Hepatocyte (in vitro differentiated cells): ENCODE data around the gene CTTN. TPM values are rescaled to one million over a fixed set of nuclear protein-coding genes. Genes with fewer than 3 reads are reported as not detected.
A peak's percentile ranks its signal among the peaks of the same experiment; 100 is the strongest.

Source experiments
- DNase-seq: peaks from one replicate; pipeline ENCODE4 v3.0.0-alpha.2; 2016; ENCODE audit warnings: low spot score
- H2AFZ ChIP-seq: fragments of 200-600 bp; sonication (generic); 2 replicates; pipeline ENCODE4 v1.6.0; 2016; ENCODE audit warnings: antibody characterized with exemption, mild to moderate bottlenecking
- H3K27ac ChIP-seq: fragments of 200-600 bp; sonication (generic); 2 replicates; pipeline ENCODE4 v1.5.1; 2016; ENCODE audit warnings: mild to moderate bottlenecking
- H3K27me3 ChIP-seq: fragments of 200-600 bp; sonication (generic); 2 replicates; pipeline ENCODE4 v1.6.1; 2016
- H3K36me3 ChIP-seq: fragments of 200-600 bp; sonication (generic); replicated peaks from 2 replicates; pipeline ENCODE4 v1.5.1; 2016; ENCODE audit warnings: low read depth; ENCODE audit not compliant: insufficient read depth
- H3K4me1 ChIP-seq: fragments of 200-600 bp; sonication (generic); 2 replicates; pipeline ENCODE4 v1.5.1; 2016; ENCODE audit warnings: mild to moderate bottlenecking, moderate library complexity; ENCODE audit not compliant: insufficient read depth
- H3K4me2 ChIP-seq: fragments of 200-600 bp; sonication (generic); 2 replicates; pipeline ENCODE4 v1.6.0; 2016
- H3K4me3 ChIP-seq: fragments of 200-600 bp; sonication (generic); 2 replicates; pipeline ENCODE4 v1.5.1; 2016; ENCODE audit warnings: mild to moderate bottlenecking
- H3K79me2 ChIP-seq: fragments of 200-600 bp; sonication (generic); 2 replicates; pipeline ENCODE4 v1.6.0; 2017; ENCODE audit warnings: mild to moderate bottlenecking
- H3K9me2 ChIP-seq: fragments of 200-600 bp; sonication (generic); replicated peaks from 2 replicates; pipeline ENCODE4 v1.6.0; 2017; ENCODE audit warnings: mild to moderate bottlenecking; ENCODE audit not compliant: insufficient read depth
- H3K9me3 ChIP-seq: fragments of 200-600 bp; sonication (generic); 2 replicates; pipeline ENCODE4 v1.5.1; 2016; ENCODE audit warnings: low read depth, mild to moderate bottlenecking
- H4K20me1 ChIP-seq: fragments of 200-600 bp; sonication (generic); 2 replicates; pipeline ENCODE4 v1.6.0; 2016; ENCODE audit warnings: mild to moderate bottlenecking; ENCODE audit not compliant: insufficient read depth, poor library complexity, severe bottlenecking
- EZH2 ChIP-seq: fragments of 200-600 bp; sonication (generic); IDR thresholded peaks from 2 replicates; pipeline ENCODE4 v1.6.1; 2016; ENCODE audit warnings: antibody characterized with exemption, mild to moderate bottlenecking, borderline replicate concordance
- EZH2phosphoT487 ChIP-seq: fragments of 200-600 bp; sonication (generic); IDR thresholded peaks from one replicate; pipeline ENCODE4 v1.6.1; 2018; ENCODE audit warnings: antibody characterized with exemption, mild to moderate bottlenecking, low read depth, moderate library complexity; ENCODE audit not compliant: unreplicated experiment, severe bottlenecking
- WGBS: methylation state at CpG from one replicate; pipeline ENCODE4 v1.1.6; 2016; ENCODE audit warnings: low lambda C conversion rate; ENCODE audit errors: missing lambda C conversion rate; 5-methylcytosine and 5-hydroxymethylcytosine counted together
- polyA plus RNA-seq: library from polyadenylated mRNA; unstranded; fragments of >200 nt; fragmentation: Nextera tagmentation; extraction: Ambion mirVana; gene quantifications from 2 replicates; pipeline ENCODE4 v1.2.1, GENCODE V29; 2016
- total RNA-seq: library from RNA; depleted of rRNA; stranded (reverse); fragments of >200 nt; gene quantifications from 2 replicates; pipeline ENCODE4 v1.2.3, GENCODE V29; 2014
- TF ChIP-seq, protein P1 (sequence below): fragments of 200-600 bp; sonication (generic); IDR thresholded peaks from 2 replicates; pipeline ENCODE4 v1.5.1; 2016; ENCODE audit warnings: antibody characterized with exemption, mild to moderate bottlenecking; ENCODE audit not compliant: poor library complexity

The CTTN gene
- total and polyA plus RNA-seq, 2 experiments from 2014 or later, result 154 to 207 TPM

DNA sequence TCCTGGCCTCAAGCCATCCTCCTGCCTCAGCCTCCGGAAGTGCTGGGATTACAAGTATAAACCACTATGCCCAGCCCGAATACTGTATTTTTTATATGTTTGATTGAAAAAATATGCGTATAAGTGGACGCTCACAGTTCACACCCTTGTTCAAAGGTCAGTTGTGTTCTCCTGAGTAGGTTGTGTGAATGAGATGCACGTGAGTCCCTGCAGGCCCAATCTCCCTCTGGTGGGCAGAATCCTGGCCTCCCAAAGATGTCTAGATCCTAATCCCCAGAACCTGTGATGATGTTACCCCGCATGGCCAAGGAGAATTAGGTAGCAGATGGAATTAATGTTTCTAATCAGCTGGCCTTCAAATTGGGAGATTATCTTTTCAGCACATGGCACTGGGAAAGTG is 41.9 kb downstream of the CTTN start:
- H4K20me1 ChIP-seq, result no peaks in the 10 kb centered on the region
- no peak for DNase-seq
- no peak overlapping the region for H3K4me2 ChIP-seq
- no peaks in the 10 kb centered on the region for H3K9me3 ChIP-seq
- no peak overlapping the region for H3K4me3 ChIP-seq
- H3K4me1 ChIP-seq, result no peaks in the 10 kb centered on the region
- WGBS, result 89% methylated on average over 6 of the region's 6 CpGs
- no peak for TF ChIP-seq EZH2phosphoT487
- TF ChIP-seq, protein P1, sequence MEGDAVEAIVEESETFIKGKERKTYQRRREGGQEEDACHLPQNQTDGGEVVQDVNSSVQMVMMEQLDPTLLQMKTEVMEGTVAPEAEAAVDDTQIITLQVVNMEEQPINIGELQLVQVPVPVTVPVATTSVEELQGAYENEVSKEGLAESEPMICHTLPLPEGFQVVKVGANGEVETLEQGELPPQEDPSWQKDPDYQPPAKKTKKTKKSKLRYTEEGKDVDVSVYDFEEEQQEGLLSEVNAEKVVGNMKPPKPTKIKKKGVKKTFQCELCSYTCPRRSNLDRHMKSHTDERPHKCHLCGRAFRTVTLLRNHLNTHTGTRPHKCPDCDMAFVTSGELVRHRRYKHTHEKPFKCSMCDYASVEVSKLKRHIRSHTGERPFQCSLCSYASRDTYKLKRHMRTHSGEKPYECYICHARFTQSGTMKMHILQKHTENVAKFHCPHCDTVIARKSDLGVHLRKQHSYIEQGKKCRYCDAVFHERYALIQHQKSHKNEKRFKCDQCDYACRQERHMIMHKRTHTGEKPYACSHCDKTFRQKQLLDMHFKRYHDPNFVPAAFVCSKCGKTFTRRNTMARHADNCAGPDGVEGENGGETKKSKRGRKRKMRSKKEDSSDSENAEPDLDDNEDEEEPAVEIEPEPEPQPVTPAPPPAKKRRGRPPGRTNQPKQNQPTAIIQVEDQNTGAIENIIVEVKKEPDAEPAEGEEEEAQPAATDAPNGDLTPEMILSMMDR, result peak; percentile 2
- H2AFZ ChIP-seq, result no peak overlapping the region
- H3K27me3 ChIP-seq, result no peaks in the 10 kb centered on the region
- no peaks in the 10 kb centered on the region for H3K9me2 ChIP-seq
- H3K27ac ChIP-seq, result no peak overlapping the region
- no peaks in the 10 kb centered on the region for H3K79me2 ChIP-seq
- no peaks in the 10 kb centered on the region for H3K36me3 ChIP-seq

DNA sequence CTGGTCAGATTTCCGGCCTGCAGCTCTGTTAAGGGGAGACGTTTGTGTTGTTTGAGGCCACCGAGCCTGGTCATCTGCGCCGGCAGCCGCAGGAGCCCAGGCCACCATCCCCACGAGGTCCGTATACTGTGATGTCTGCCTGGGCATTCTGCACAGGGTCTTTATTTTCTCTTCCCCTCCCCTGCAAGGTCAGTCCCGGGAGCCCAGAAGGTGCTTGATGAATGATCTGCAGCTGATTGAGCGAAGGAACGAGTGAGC is 45.4 kb downstream of the CTTN start:
- no peak overlapping the region for H3K4me3 ChIP-seq
- no peaks in the 10 kb centered on the region for H3K9me2 ChIP-seq
- no peak overlapping the region for H3K4me2 ChIP-seq
- H3K79me2 ChIP-seq, result no peaks in the 10 kb centered on the region
- no peaks in the 10 kb centered on the region for H4K20me1 ChIP-seq
- no peaks in the 10 kb centered on the region for H3K9me3 ChIP-seq
- no peaks in the 10 kb centered on the region for H3K4me1 ChIP-seq
- H3K27ac ChIP-seq, result no peak overlapping the region
- no peaks in the 10 kb centered on the region for H3K27me3 ChIP-seq
- no peak for TF ChIP-seq EZH2
- TF ChIP-seq, protein P1, result no peak
- no peak for TF ChIP-seq EZH2phosphoT487
- no peak overlapping the region for H2AFZ ChIP-seq
- WGBS, result 92% methylated on average over 10 of the region's 11 CpGs
- no peak for DNase-seq
- no peaks in the 10 kb centered on the region for H3K36me3 ChIP-seq

DNA sequence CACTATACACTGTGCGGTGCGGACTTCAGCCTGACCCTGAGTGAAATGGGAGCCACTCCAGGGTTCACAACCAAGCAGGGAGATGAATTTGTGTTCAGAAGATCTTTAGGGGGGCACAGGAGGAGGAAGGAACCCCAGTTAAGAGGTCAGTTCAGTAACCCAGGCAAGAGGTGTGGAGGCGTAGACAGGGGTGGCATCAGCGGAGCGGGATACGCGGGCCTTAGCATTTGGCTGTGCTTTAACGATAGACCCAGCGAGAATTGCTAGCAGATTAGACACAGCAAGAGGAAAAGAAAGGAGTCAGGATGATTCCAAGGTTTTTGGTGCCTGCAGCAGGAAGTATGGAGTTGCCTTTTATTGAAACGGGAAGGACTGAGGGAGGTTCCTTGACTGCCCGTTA is 46.8 kb downstream of the CTTN start:
- H3K9me2 ChIP-seq, result no peaks in the 10 kb centered on the region
- no peak for DNase-seq
- no peaks in the 10 kb centered on the region for H3K27me3 ChIP-seq
- H2AFZ ChIP-seq, result no peak overlapping the region
- TF ChIP-seq, protein P1, result no peak
- no peak for TF ChIP-seq EZH2phosphoT487
- TF ChIP-seq EZH2, result no peak
- H3K4me3 ChIP-seq, result no peak overlapping the region
- no peaks in the 10 kb centered on the region for H3K4me1 ChIP-seq
- no peak overlapping the region for H3K4me2 ChIP-seq
- no peaks in the 10 kb centered on the region for H3K36me3 ChIP-seq
- no peak overlapping the region for H3K27ac ChIP-seq
- no peaks in the 10 kb centered on the region for H3K9me3 ChIP-seq
- no peaks in the 10 kb centered on the region for H3K79me2 ChIP-seq
- 95% methylated on average over 11 of the region's 11 CpGs for WGBS
- H4K20me1 ChIP-seq, result no peaks in the 10 kb centered on the region

DNA sequence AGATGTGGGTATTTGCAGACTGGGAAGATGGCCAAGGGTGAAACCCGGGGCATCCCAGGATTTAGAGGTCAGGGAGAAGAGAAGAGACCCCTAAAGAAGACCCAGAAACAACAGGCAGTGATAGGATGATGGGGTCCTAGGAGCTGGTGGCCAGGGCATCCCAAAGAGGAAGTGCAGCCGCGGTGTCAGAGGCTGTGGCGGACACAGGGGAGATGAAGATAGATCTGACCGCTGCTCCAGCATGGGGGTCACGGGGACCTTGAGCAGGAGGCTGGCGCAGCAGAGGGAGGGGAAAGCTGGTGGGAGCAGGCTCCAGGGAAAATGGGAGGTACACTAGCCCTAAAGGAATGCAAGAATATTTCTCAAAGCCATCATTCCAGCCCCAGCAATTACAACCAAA is 47.3 kb downstream of the CTTN start:
- H3K9me2 ChIP-seq, result no peaks in the 10 kb centered on the region
- no peaks in the 10 kb centered on the region for H3K9me3 ChIP-seq
- no peaks in the 10 kb centered on the region for H3K36me3 ChIP-seq
- TF ChIP-seq EZH2, result no peak
- TF ChIP-seq EZH2phosphoT487, result no peak
- TF ChIP-seq, protein P1, result no peak
- WGBS, result 95% methylated on average over 7 of the region's 7 CpGs
- no peak overlapping the region for H3K27ac ChIP-seq
- no peak overlapping the region for H3K4me2 ChIP-seq
- no peak for DNase-seq
- no peaks in the 10 kb centered on the region for H4K20me1 ChIP-seq
- no peak overlapping the region for H3K4me3 ChIP-seq
- no peaks in the 10 kb centered on the region for H3K79me2 ChIP-seq
- H3K27me3 ChIP-seq, result no peaks in the 10 kb centered on the region
- no peaks in the 10 kb centered on the region for H3K4me1 ChIP-seq
- H2AFZ ChIP-seq, result no peak overlapping the region
